GM18498 (cell line): ENCODE measurements around the gene ZNF75A.

Experiments used
- ATAC-seq: cut with Tn5 transposase; IDR thresholded peaks from one replicate; pipeline ENCODE4 v1.9.1; 2021; ENCODE audit warnings: mild to moderate bottlenecking, moderate library complexity; ENCODE audit not compliant: unreplicated experiment

Gene ZNF75A

DNA sequence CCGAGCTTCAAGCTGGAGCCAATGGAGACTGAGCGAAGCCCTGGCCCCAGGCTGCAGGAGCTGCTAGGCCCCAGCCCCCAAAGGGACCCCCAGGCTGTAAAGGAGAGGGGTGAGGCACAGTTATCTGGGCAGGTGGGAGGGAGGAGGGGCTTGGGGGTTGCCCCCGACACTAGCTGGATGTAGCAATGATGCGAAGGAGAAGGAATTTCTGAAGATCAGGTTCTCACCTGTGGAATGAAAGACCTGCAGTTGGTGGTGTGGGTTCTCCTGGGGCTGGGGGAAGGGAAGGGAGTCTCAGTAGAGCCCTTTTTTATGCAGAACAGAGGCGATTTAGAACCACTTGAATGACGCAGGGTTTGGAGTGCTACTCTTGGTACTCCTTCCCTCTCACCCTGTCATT is 20.2 kb upstream of the ZNF75A start:
- no peak for ATAC-seq

GRCh38 chr16:3289998-3290673 is 15.2 kb upstream of the ZNF75A start:
- ATAC-seq: no peak

GRCh38 chr16:3292604-3293003 is 12.7 kb upstream of the ZNF75A start:
- ATAC-seq: no peak

- no peak for ATAC-seq
Observed at GRCh38 chr16:3295209-3295608, 10.1 kb upstream of the ZNF75A start.

DNA sequence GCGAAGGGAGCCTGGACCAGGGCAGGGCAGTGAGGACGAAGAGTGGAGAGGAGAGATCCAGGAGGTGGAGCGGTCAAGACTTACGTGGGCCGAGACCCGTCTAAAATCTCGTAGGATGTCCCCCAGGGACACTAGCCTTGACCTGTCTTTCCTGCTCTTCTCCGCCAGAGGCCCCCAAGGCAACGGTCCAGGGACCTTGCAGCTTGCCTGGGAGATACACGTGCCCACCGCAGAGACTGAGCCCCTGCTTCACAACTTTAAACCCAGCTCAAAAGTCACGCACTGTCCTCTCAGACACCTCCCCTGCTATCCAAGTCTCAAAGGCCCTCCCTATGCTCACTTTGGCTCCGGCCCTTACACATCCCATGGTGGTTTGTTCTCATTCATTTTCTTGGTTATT is 9.5 kb upstream of the ZNF75A start:
- no peak for ATAC-seq

DNA sequence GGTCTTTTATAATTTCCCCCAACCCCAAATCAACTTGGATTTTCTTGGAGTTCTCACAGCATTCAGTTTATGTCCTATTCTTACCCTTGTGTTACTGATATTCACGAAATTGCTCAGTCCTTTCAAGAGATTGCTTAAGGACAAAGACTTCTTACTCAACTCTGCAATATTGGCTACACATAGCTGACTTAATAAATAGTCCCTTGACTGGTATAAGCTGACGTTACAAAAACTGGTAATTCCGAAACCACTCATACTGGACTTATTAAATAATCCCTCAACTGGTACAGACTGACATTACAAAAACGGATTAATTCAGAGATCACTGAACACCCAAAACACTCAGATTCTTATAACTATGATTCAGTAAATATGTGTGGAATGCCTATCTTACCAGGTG is 927 bp upstream of the ZNF75A start:
- no peak for ATAC-seq

GRCh38 chr16:3306078-3306477 is 781 bp downstream of the ZNF75A start:
- ATAC-seq: no peak

GRCh38 chr16:3311496-3311895 is 6.2 kb downstream of the ZNF75A start:
- ATAC-seq: no peak

GRCh38 chr16:3317315-3317999 is 12.2 kb downstream of the ZNF75A start:
- no peak for ATAC-seq

GRCh38 chr16:3321816-3322215 is 16.5 kb downstream of the ZNF75A start:
- no peak for ATAC-seq

DNA sequence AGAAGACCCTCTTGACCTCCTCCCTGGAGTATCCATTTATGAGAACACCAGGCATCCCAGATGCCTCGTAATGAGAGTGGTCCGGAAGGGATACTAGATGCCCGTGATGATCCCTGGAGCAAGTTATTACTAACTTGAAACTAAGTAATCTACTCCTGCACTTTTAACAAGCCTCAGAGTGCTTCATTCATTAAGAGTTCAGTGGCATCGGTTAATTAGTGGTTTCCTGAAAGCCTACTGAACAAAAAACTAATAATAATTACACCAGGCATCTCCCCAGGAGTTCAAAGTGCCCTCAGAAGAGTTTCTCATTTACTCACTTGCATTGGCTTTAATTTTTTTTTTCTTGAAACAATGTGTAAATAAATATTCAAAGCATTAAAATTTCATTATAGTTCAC is 22.2 kb downstream of the ZNF75A start:
- ATAC-seq: no peak

DNA sequence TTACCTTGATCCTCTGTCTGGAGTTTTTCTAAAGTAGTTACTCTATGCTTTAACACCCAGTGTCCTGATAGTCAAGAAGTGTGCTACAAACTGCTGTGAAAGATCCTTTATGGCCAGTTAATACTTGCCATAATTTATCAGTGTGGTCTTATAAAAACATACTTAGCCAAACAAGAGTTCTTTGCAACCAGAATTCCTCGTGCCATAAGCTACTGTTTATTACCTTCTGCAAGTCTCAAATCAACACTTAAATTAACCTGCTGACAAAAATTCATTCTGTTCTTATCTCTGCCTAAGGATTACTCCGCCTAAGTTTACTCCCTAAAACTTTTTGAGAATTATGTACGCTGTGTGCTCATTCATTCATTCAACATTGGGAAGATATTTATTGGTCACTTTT is 22.8 kb downstream of the ZNF75A start:
- ATAC-seq: no peak

- no peak for ATAC-seq
Observed at GRCh38 chr16:3328643-3329042, 23.3 kb downstream of the ZNF75A start.

- no peak for ATAC-seq
Observed at GRCh38 chr16:3346041-3346440, 40.7 kb downstream of the ZNF75A start.

DNA sequence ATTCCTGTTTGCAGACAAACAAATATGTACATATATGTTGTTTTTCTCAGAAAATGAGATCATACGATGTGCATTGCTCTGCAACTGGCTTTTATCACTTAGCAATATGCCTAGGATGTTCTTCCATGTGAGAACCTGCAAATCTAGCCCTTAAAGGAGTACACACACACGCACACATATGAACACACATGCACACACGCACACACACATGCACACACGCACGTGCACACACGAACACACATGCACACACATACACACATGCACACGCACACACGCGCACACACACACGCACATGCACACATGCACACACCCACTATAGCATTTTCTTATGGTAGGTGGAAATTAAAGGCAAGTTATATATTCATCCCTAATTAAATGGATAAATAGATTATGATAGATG is 42.3 kb downstream of the ZNF75A start:
- no peak for ATAC-seq

DNA sequence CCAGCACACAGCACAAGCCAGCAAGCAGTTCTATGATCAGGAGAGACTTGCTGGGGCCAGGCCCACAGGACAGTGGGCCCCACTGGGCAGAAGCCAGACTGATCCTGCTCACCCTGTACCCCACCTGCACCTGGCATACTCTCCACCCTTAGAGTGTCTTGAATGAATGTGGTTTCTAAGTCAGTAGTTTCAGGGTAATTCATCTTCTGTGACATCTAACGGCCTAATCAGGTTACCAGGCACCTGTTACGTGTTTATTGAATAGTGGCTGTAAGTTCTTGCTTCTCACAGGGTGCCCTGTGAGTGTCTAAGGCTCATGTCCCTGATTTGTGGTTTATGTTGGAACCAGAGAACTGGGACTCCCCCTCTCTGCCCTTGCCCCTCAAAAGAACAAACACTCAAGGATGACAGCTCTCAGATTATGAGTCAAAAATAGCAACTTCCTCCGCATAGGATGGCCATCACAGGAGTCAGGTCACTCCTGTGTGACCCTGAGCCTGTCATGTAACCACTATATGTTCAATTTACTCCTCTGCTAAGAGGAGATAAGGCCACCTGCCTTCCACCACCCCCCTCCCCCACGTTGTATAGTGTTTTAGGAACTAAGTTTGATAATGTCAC is 43.4 kb downstream of the ZNF75A start:
- no peak for ATAC-seq

DNA sequence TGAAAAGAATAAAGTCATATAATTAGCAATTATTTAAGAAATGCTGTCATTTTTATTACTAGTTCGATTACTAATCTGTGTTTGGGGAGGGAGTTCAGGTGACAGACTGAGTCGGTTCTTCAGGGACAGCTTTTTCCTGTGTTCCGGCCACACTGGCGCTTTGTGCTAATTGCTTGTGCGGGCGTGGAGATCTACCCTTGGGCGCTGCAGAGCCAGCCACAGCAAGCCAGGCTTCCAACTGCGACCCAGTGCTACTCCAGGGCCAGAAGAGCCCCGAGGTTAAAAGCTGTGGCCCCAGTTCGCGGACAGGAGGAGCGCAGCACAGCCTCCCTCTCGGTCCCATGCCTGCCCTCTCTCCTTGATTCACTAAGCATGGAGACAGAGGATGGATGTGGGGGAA is 43.9 kb downstream of the ZNF75A start:
- no peak for ATAC-seq

- no peak for ATAC-seq
Observed at GRCh38 chr16:3355589-3355988, 50.3 kb downstream of the ZNF75A start, which contains the start of gene OR2C1. Gene OR2C1, plus strand, starts transcription at chr16:3355889. Its CDS starts 52 bp downstream, at chr16:3355941.

DNA sequence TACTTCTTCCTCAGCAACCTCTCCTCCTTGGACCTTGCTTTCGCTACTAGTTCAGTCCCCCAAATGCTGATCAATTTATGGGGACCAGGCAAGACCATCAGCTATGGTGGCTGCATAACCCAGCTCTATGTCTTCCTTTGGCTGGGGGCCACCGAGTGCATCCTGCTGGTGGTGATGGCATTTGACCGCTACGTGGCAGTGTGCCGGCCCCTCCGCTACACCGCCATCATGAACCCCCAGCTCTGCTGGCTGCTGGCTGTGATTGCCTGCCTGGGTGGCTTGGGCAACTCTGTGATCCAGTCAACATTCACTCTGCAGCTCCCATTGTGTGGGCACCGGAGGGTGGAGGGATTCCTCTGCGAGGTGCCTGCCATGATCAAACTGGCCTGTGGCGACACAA is 50.8 kb downstream of the ZNF75A start:
- no peak for ATAC-seq

DNA sequence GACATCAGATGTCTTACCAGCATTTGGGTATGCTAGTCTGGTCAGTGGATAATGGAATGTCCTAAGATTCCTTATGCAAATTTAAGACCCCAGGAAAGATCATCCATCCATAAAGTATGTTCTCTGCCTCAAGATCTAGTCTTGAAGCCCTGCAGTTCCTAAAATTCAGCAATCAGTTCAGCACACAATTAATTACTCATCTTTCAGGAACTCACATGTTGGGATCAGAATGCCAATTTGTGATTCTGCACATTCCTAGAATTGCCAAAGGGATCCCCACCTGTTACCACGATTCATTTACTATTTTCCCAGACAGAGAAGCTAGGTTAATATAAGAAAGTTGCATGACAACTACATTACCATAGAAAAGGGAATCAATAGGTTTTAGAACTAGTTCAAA is 53.6 kb downstream of the ZNF75A start:
- ATAC-seq: no peak

DNA sequence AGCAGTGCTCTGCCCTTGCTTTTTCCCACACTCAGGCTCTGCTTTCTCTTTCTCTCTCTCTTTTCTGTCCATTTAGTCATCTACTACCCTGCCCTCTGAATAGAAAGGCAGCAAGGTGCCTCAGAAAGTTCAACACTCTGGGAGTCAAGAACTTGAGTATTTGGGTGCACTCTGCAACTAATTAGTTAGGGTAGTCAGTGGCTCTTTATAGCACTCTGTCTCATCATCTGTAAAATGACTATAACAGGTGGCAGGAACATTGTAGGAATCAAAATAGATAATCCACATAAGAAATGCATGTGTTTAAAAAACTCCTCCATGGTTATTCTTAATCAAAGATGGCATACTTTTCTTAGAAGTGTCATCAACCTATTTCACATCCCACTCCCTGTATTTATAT is 57.6 kb downstream of the ZNF75A start:
- ATAC-seq: no peak

DNA sequence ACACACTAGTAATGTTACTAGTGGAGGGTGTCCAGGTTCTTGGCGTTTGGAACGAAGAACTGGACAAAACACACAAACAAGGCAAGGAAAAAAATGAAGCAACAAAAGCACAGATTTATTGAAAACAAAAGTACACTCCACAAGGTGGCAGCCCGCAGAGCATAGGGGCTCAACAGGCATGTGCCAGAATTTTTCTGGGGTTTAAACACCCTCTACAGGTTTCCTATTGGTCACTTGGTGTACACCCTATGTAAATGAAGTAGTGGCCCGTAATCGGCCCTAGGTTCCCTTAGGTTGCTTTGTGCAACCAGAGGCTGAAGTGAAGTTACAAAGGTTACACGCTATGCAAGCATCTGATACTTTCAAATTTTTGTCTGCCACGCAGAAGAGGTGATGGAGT is 58.5 kb downstream of the ZNF75A start:
- no peak for ATAC-seq
